B cell (primary cell): ENCODE results near the gene TMC1. TPM values are rescaled to one million over a fixed set of nuclear protein-coding genes. Genes with fewer than 3 reads are reported as not detected.

ENCODE experiments used
- ATAC-seq: fragments of 200-7000 bp; cut with Tn5 transposase; one replicate; pipeline ENCODE4 v1.10.0; 2021; ENCODE audit warnings: low read depth, mild to moderate bottlenecking, moderate number of reproducible peaks, moderate library complexity
- CTCF ChIA-PET: fragments of 350-600 bp; sonication (Branson Sonifier 250); formaldehyde crosslinking; loops from one replicate; lab custom pipeline; 2021; ENCODE audit warnings: antibody characterized with exemption, inconsistent platforms; lab: Charles Lee
- POLR2A ChIA-PET: fragments of 350-600 bp; sonication (Branson Sonifier 250); formaldehyde crosslinking; loops from one replicate; lab custom pipeline; 2021; ENCODE audit warnings: antibody characterized with exemption; lab: Charles Lee
- DNase-seq: peaks from one replicate; pipeline ENCODE4 v3.0.0; 2013
- H2AFZ ChIP-seq: 2 replicates; pipeline ENCODE4 v1.6.1; 2012; ENCODE audit warnings: mild to moderate bottlenecking, low read depth, low read length; ENCODE audit not compliant: insufficient read depth, poor library complexity, severe bottlenecking
- H3K27ac ChIP-seq, 2 donors: 1 replicate in 1 of 2; 2 replicates in 1 of 2; pipeline ENCODE4 v1.5.1; 2012 to 2013; ENCODE audit warnings: low read length in 2 of 2, mild to moderate bottlenecking in 2 of 2, moderate library complexity in 1 of 2
- H3K27me3 ChIP-seq, 4 experiments: fragments of 200-600 bp in 1 of 4; sonication (generic) in 1 of 4; replicated peaks in 1 of 4; 1 replicate in 2 of 4; 2 replicates in 2 of 4; pipeline versions ENCODE4 v1.6.1 to v1.7.0; 2013 to 2016; ENCODE audit warnings: low read length in 3 of 4, mild to moderate bottlenecking in 2 of 4, mixed read lengths in 1 of 4, moderate library complexity in 1 of 4; ENCODE audit not compliant: insufficient read depth in 4 of 4, control insufficient read depth in 3 of 4; ENCODE audit errors: control extremely low read depth in 1 of 4
- H3K36me3 ChIP-seq, 2 experiments: replicated peaks in 1 of 2; 1 replicate in 1 of 2; 2 replicates in 1 of 2; pipeline versions ENCODE4 v1.6.1 to v1.7.1; 2013; ENCODE audit warnings: low read length in 1 of 2; ENCODE audit not compliant: insufficient read depth in 2 of 2, control insufficient read depth in 1 of 2; ENCODE audit errors: control extremely low read depth in 1 of 2, extremely low read depth in 1 of 2
- H3K4me1 ChIP-seq, 2 donors: fragments of 200-600 bp in 1 of 2; sonication (generic) in 1 of 2; 1 replicate in 1 of 2; 2 replicates in 1 of 2; pipeline versions ENCODE4 v1.5.1 to v1.6.1; 2013 to 2017; ENCODE audit warnings: low read length in 2 of 2; ENCODE audit not compliant: control insufficient read depth in 2 of 2, insufficient read depth in 2 of 2
- H3K4me2 ChIP-seq: replicated peaks from 2 replicates; pipeline ENCODE3; 2012; ENCODE audit warnings: mild to moderate bottlenecking, low read depth, low read length; ENCODE audit not compliant: poor library complexity, severe bottlenecking
- H3K4me3 ChIP-seq, 5 experiments: fragments of 200-600 bp in 1 of 5; sonication (generic) in 1 of 5; 1 replicate in 3 of 5; 2 replicates in 2 of 5; pipeline versions ENCODE4 v1.5.1 to v1.7.0; 2011 to 2016; ENCODE audit warnings: low read length in 4 of 5, mild to moderate bottlenecking in 4 of 5, low read depth in 2 of 5, control low read depth in 1 of 5, moderate library complexity in 1 of 5; ENCODE audit not compliant: insufficient read depth in 1 of 5; ENCODE audit errors: control extremely low read depth in 1 of 5, extremely low read depth in 1 of 5
- H3K79me2 ChIP-seq: fragments of 200-600 bp; sonication (generic); one replicate; pipeline ENCODE4 v1.6.0; 2016; ENCODE audit warnings: low read length; ENCODE audit not compliant: control insufficient read depth, insufficient read depth
- H3K9ac ChIP-seq: fragments of 200-600 bp; sonication (generic); 2 replicates; pipeline ENCODE4 v1.6.1; 2017; ENCODE audit warnings: mild to moderate bottlenecking, low read length, moderate library complexity
- H3K9me3 ChIP-seq, 3 donors: one replicate each; pipeline versions ENCODE4 v1.6.1 to v1.7.1; 2013; ENCODE audit warnings: low read length in 2 of 3; ENCODE audit not compliant: control insufficient read depth in 2 of 3, insufficient read depth in 1 of 3; ENCODE audit errors: control extremely low read depth in 1 of 3
- H4K20me1 ChIP-seq: 2 replicates; pipeline ENCODE4 v1.6.0; 2012; ENCODE audit warnings: mild to moderate bottlenecking, low read length; ENCODE audit not compliant: insufficient read depth, control insufficient read depth, poor library complexity, severe bottlenecking
- H3K27ac Mint-ChIP-seq: one replicate; pipeline ENCODE4 v1.8.0; 2021; ENCODE audit warnings: mixed read lengths
- H3K27me3 Mint-ChIP-seq: one replicate; pipeline ENCODE4 v1.8.0; 2021; ENCODE audit warnings: mixed read lengths
- H3K4me1 Mint-ChIP-seq: one replicate; pipeline ENCODE4 v1.8.0; 2021; ENCODE audit warnings: mixed read lengths
- H3K4me3 Mint-ChIP-seq: one replicate; pipeline ENCODE4 v1.8.0; 2021; ENCODE audit warnings: mixed read lengths
- H3K9me3 Mint-ChIP-seq: one replicate; pipeline ENCODE4 v1.8.0; 2022; ENCODE audit warnings: mixed read lengths; ENCODE audit not compliant: insufficient read depth
- EZH2 ChIP-seq: IDR thresholded peaks from 2 replicates; pipeline ENCODE4 v1.6.1; 2012; ENCODE audit warnings: borderline replicate concordance, low read depth, mild to moderate bottlenecking, moderate library complexity, low read length; ENCODE audit not compliant: insufficient read depth, poor library complexity, severe bottlenecking
- WGBS: methylation state at CpG from one replicate; pipeline ENCODE4 v1.1.5; 2013; ENCODE audit warnings: missing lambda C conversion rate; ENCODE audit not compliant: insufficient coverage; 5-methylcytosine and 5-hydroxymethylcytosine counted together
- intact Hi-C: fragments of 100-400 bp; cut with micrococcal nuclease; formaldehyde crosslinking; loops from one replicate; pipeline ENCODE4 v1.10.0; 2022
- polyA plus RNA-seq: library from polyadenylated mRNA; depleted of rRNA; stranded (reverse); fragments of >200 nt; gene quantifications from 2 replicates; pipeline ENCODE4 v1.2.3, GENCODE V29; 2012
- total RNA-seq, 2 donors: library from RNA; stranded (reverse); fragments of 120-200 nt in 1 of 2; gene quantifications; 1 replicate in 1 of 2; 2 replicates in 1 of 2; pipeline versions ENCODE4 v1.2.3 to v1.2.4, GENCODE V29; 2013 to 2022
- TF ChIP-seq, protein P1 (sequence below): fragments of 200-600 bp; IDR thresholded peaks from one replicate; pipeline ENCODE4 v1.8.0; 2022; ENCODE audit warnings: antibody characterized with exemption, mild to moderate bottlenecking

Gene TMC1
- total and polyA plus RNA-seq, 2 donors (not counting 1 experiment from before 2014, with no cell fraction given), result not detected

DNA sequence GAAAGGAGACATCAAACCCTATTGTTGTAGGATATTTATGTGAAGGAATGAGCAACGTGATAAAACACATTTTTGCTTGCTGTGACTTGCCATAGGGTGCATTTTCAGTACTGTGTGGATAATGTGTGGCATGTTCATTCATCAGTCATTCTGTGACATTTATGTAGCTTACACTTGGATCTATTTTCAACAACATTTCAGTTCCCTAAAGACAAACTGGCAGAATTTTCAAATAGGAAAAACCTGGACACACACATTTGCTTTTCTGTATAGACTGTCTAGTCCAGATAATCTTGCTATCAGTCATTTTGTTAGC lies 127.7 kb downstream of the TMC1 start:
- WGBS, result no CpG with 5 or more reads among the region's 1 CpG
- Histone ChIP-seq H3K27ac (no peak overlapping the region), H3K4me1 (no peaks in the 10 kb centered on the region), H3K9ac (no peak overlapping the region), H3K4me3 (no peak overlapping the region), H4K20me1 (no peaks in the 10 kb centered on the region), H3K79me2 (no peaks in the 10 kb centered on the region), H3K36me3 (no peaks in the 10 kb centered on the region), H3K4me2 (no peak overlapping the region), H3K27me3 (peaks cover 0 to 6% (median 0%) of the 10 kb centered on the region in 4 experiments), H3K9me3 (no peaks in the 10 kb centered on the region), H2AFZ (no peak overlapping the region)
- peaks cover 7% of the 10 kb centered on the region for H3K27me3 Mint-ChIP-seq
- H3K4me1 Mint-ChIP-seq, result no peaks in the 10 kb centered on the region
- no peaks in the 10 kb centered on the region for H3K9me3 Mint-ChIP-seq
- H3K27ac Mint-ChIP-seq, result no peak overlapping the region
- ATAC-seq (no peak), DNase-seq (no peak)
- TF ChIP-seq, protein P1, sequence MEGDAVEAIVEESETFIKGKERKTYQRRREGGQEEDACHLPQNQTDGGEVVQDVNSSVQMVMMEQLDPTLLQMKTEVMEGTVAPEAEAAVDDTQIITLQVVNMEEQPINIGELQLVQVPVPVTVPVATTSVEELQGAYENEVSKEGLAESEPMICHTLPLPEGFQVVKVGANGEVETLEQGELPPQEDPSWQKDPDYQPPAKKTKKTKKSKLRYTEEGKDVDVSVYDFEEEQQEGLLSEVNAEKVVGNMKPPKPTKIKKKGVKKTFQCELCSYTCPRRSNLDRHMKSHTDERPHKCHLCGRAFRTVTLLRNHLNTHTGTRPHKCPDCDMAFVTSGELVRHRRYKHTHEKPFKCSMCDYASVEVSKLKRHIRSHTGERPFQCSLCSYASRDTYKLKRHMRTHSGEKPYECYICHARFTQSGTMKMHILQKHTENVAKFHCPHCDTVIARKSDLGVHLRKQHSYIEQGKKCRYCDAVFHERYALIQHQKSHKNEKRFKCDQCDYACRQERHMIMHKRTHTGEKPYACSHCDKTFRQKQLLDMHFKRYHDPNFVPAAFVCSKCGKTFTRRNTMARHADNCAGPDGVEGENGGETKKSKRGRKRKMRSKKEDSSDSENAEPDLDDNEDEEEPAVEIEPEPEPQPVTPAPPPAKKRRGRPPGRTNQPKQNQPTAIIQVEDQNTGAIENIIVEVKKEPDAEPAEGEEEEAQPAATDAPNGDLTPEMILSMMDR, result no peak
- no peak for TF ChIP-seq EZH2
- POLR2A ChIA-PET, result no interaction called here
- H3K4me3 Mint-ChIP-seq, result no peak overlapping the region
- CTCF ChIA-PET, result no interaction called here
- intact Hi-C loops, result no loop called here

DNA sequence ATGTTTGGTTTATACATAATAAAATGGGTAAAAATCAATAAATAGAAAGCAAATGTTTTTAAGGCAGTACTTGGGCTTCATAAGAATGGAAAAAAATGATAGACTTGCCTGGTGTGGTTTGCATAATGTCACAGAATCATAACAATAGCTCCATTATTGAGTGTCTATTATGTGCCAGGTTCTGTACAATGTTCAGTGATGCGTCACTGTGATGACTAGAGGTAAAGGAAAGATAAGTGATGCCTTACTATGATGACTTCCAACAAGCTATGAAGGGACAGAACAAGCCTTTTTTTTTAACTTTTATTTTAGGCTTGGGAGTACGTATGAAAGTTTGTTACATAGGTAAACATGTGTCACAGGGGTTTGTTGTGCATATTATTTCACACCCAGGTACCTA lies 128.8 kb downstream of the TMC1 start:
- Histone ChIP-seq H4K20me1 (no peaks in the 10 kb centered on the region), H2AFZ (no peak overlapping the region), H3K9ac (no peak overlapping the region), H3K4me1 (no peaks in the 10 kb centered on the region), H3K36me3 (no peaks in the 10 kb centered on the region), H3K4me3 (no peak overlapping the region), H3K27ac (no peak overlapping the region), H3K9me3 (no peaks in the 10 kb centered on the region), H3K27me3 (peaks cover 0 to 6% (median 0%) of the 10 kb centered on the region in 4 experiments), H3K4me2 (no peak overlapping the region), H3K79me2 (no peaks in the 10 kb centered on the region)
- TF ChIP-seq, protein P1, result no peak
- TF ChIP-seq EZH2, result no peak
- H3K4me1 Mint-ChIP-seq, result no peaks in the 10 kb centered on the region
- peaks cover 7% of the 10 kb centered on the region for H3K27me3 Mint-ChIP-seq
- ATAC-seq, result no peak
- ChIA-PET POLR2A (no interaction called here), CTCF (interaction anchor here (0.5 kb wide), 1 partner anchor 120 kb away, joined by 3 read pairs; no protein-coding TSS in a partner anchor)
- no CpG with 5 or more reads among the region's 2 CpGs for WGBS
- no peaks in the 10 kb centered on the region for H3K9me3 Mint-ChIP-seq
- no peak for DNase-seq
- intact Hi-C loops, result no loop called here
- no peak overlapping the region for H3K4me3 Mint-ChIP-seq
- no peak overlapping the region for H3K27ac Mint-ChIP-seq
